HepG2 (cell line): ENCODE results near the gene ANKRD11. TPM values are rescaled to one million over a fixed set of nuclear protein-coding genes. Genes with fewer than 3 reads are reported as not detected.
A peak's percentile ranks its signal among the peaks of the same experiment; 100 is the strongest.

Experiments
- EZH2 ChIP-seq: conservative IDR thresholded peaks from 2 replicates; pipeline ENCODE4 v1.6.1; 2012; ENCODE audit warnings: mild to moderate bottlenecking, low read depth, low read length, moderate library complexity
- FLYWCH1 ChIP-seq: sonication (generic); formaldehyde crosslinking; IDR thresholded peaks from 2 replicates; pipeline ENCODE4 v1.8.1; 2023; ENCODE audit warnings: mild to moderate bottlenecking, missing genetic modification reagents
- KLF16 ChIP-seq, 2 experiments: sonication (generic) in 1 of 2; formaldehyde crosslinking in 1 of 2; IDR thresholded peaks; 2 replicates each; pipeline versions ENCODE4 v1.6.1 to v1.8.0; 2016 to 2023; ENCODE audit warnings: missing genetic modification reagents in 2 of 2, missing compliant biosample characterization in 1 of 2
- MTA3 ChIP-seq: sonication (generic); formaldehyde crosslinking; IDR thresholded peaks from 2 replicates; pipeline ENCODE4 v1.4.0; 2020; ENCODE audit warnings: missing genetic modification reagents
- MZF1 ChIP-seq: sonication (generic); formaldehyde crosslinking; IDR thresholded peaks from 2 replicates; pipeline ENCODE4 v1.8.1; 2023; ENCODE audit warnings: mild to moderate bottlenecking, missing genetic modification reagents, borderline replicate concordance
- RELA ChIP-seq: sonication (generic); formaldehyde crosslinking; IDR thresholded peaks from 2 replicates; pipeline ENCODE4 v1.4.0; 2020; ENCODE audit warnings: missing genetic modification reagents
- RORA ChIP-seq: sonication (generic); formaldehyde crosslinking; IDR thresholded peaks from 2 replicates; pipeline ENCODE4 v1.5.0; 2020; ENCODE audit warnings: mild to moderate bottlenecking, missing genetic modification reagents, moderate library complexity
- TBX3 ChIP-seq: fragments of 450-650 bp; IDR thresholded peaks from 2 replicates; pipeline ENCODE4 v1.6.1; 2017; ENCODE audit warnings: antibody characterized with exemption, mild to moderate bottlenecking, inconsistent platforms, borderline replicate concordance
- U2AF1 ChIP-seq: fragments of 200-400 bp; formaldehyde crosslinking; optimal IDR thresholded peaks from 2 replicates; pipeline ENCODE3; 2017; ENCODE audit warnings: mild to moderate bottlenecking, low read depth, low read length
- ZFP1 ChIP-seq: IDR thresholded peaks from 2 replicates; pipeline ENCODE4 v1.6.1; 2016
- ZFY ChIP-seq: sonication (generic); formaldehyde crosslinking; IDR thresholded peaks from 2 replicates; pipeline ENCODE4 v1.4.0; 2020; ENCODE audit warnings: missing genetic modification reagents
- ZMYM3 ChIP-seq: sonication (generic); formaldehyde crosslinking; IDR thresholded peaks from 2 replicates; pipeline ENCODE4 v1.5.1; 2020; ENCODE audit warnings: mild to moderate bottlenecking, missing genetic modification reagents
- ZNF30 ChIP-seq: sonication (generic); formaldehyde crosslinking; IDR thresholded peaks from 2 replicates; pipeline ENCODE4 v1.5.0; 2020; ENCODE audit warnings: mild to moderate bottlenecking, missing genetic modification reagents
- ZNF33B ChIP-seq: sonication (generic); formaldehyde crosslinking; IDR thresholded peaks from 2 replicates; pipeline ENCODE4 v1.5.1; 2020; ENCODE audit warnings: mild to moderate bottlenecking, missing genetic modification reagents
- ZNF34 ChIP-seq: sonication (generic); formaldehyde crosslinking; IDR thresholded peaks from 2 replicates; pipeline ENCODE4 v1.4.0; 2020; ENCODE audit warnings: mild to moderate bottlenecking, missing genetic modification reagents, borderline replicate concordance
- ZNF546 ChIP-seq: sonication (generic); formaldehyde crosslinking; conservative IDR thresholded peaks from 2 replicates; pipeline ENCODE4 v1.8.1; 2023; ENCODE audit warnings: mild to moderate bottlenecking, missing genetic modification reagents
- ZNF775 ChIP-seq: sonication (generic); formaldehyde crosslinking; IDR thresholded peaks from 2 replicates; pipeline ENCODE4 v1.4.0; 2020; ENCODE audit warnings: missing genetic modification reagents, mild to moderate bottlenecking, moderate library complexity, borderline replicate concordance
- ZSCAN20 ChIP-seq: sonication (generic); formaldehyde crosslinking; IDR thresholded peaks from 2 replicates; pipeline ENCODE4 v1.4.0; 2020; ENCODE audit warnings: missing genetic modification reagents, mild to moderate bottlenecking, borderline replicate concordance
- polyA plus RNA-seq, 8 experiments: library from polyadenylated mRNA; depleted of rRNA in 3 of 8; stranded (reverse) in 7 of 8; unstranded in 1 of 8; fragments of >200 nt; fragmentation: Illumina TruSeq in 4 of 8; extraction: Trizol in 4 of 8; gene quantifications; 2 replicates each; pipeline versions ENCODE4 v1.2.1 to v1.2.3, GENCODE V29; 2011 to 2016; ENCODE audit warnings: low read depth in 4 of 8, missing spikeins in 1 of 8, mixed read lengths in 1 of 8; ENCODE audit not compliant: insufficient read depth in 1 of 8
- total RNA-seq, 5 experiments: library from RNA; depleted of rRNA; stranded (reverse); fragments of >200 nt; fragmentation: Illumina TruSeq; extraction: Trizol; gene quantifications; 2 replicates each; pipeline ENCODE4 v1.2.3, GENCODE V29; 2016; ENCODE audit warnings: low read depth in 1 of 5
- TF ChIP-seq, protein P1 (sequence below): IDR thresholded peaks from 2 replicates; pipeline ENCODE4 v1.6.1; 2016
- TF ChIP-seq, protein P2 (sequence below): sonication (generic); formaldehyde crosslinking; conservative IDR thresholded peaks from 2 replicates; pipeline ENCODE4 v1.8.0; 2022; ENCODE audit warnings: mild to moderate bottlenecking, moderate library complexity, missing genetic modification reagents
- TF ChIP-seq, protein P3 (sequence below): sonication (generic); formaldehyde crosslinking; IDR thresholded peaks from 2 replicates; pipeline ENCODE4 v1.4.0; 2020; ENCODE audit warnings: missing genetic modification reagents, borderline replicate concordance

The ANKRD11 gene
- total and polyA plus RNA-seq, 2 of the 13 experiments (the other 11 are each of a cell fraction or from before 2014, with no cell fraction given) = 21.4 to 38.4 TPM

DNA sequence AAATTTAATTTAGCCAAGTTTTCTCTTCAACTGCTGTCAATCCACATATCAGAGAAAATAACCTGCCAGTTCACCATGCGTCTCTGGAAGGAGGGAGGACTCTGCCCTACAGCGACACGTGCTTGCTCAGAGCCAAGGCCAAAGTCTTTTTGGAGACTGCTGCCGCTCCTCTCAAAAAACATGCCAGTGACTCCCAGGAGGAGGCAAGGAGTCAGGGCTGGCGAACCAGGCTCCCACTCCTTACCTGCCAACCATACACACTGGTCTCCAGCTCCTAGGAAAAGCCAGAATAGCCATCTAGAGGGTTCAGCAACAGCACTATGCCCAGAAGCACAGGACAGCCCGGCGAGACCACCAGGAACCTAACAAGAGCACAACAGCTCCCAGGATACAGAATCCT is 73.0 kb downstream of the ANKRD11 start (continued):
- TF ChIP-seq ZNF546 (CRISPR knock-in tag) = no peak
- no peak for TF ChIP-seq MTA3 (CRISPR knock-in tag)
- TF ChIP-seq EZH2 = no peak
- no peak for TF ChIP-seq ZSCAN20
- no peak for TF ChIP-seq RELA (CRISPR knock-in tag)
- no peak for TF ChIP-seq FLYWCH1 (CRISPR knock-in tag)
- TF ChIP-seq ZNF775 (CRISPR knock-in tag) = no peak
- no peak for TF ChIP-seq ZFY (CRISPR knock-in tag)
- TF ChIP-seq ZMYM3 = no peak
- no peak for TF ChIP-seq RORA
- TF ChIP-seq MZF1 (CRISPR knock-in tag) = no peak
- TF ChIP-seq, protein P1, sequence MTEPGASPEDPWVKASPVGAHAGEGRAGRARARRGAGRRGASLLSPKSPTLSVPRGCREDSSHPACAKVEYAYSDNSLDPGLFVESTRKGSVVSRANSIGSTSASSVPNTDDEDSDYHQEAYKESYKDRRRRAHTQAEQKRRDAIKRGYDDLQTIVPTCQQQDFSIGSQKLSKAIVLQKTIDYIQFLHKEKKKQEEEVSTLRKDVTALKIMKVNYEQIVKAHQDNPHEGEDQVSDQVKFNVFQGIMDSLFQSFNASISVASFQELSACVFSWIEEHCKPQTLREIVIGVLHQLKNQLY (CRISPR knock-in tag) = peak; percentile 67; the same call in 1 of the 2 replicates
- TF ChIP-seq TBX3 = no peak
- TF ChIP-seq U2AF1 = no peak
- 0 out of 4 replicates have a peak, but pooled peaks of 1 of the 2 experiments have one; percentile 32 for TF ChIP-seq KLF16 (CRISPR knock-in tag; IDR thresholded peaks at IDR 0.05)
- TF ChIP-seq, protein P2, sequence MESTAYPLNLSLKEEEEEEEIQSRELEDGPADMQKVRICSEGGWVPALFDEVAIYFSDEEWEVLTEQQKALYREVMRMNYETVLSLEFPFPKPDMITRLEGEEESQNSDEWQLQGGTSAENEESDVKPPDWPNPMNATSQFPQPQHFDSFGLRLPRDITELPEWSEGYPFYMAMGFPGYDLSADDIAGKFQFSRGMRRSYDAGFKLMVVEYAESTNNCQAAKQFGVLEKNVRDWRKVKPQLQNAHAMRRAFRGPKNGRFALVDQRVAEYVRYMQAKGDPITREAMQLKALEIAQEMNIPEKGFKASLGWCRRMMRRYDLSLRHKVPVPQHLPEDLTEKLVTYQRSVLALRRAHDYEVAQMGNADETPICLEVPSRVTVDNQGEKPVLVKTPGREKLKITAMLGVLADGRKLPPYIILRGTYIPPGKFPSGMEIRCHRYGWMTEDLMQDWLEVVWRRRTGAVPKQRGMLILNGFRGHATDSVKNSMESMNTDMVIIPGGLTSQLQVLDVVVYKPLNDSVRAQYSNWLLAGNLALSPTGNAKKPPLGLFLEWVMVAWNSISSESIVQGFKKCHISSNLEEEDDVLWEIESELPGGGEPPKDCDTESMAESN (CRISPR knock-in tag) = no peak
- no peak for TF ChIP-seq ZNF34 (CRISPR knock-in tag)
- TF ChIP-seq ZNF30 (CRISPR knock-in tag) = no peak
- no peak for TF ChIP-seq ZFP1 (CRISPR knock-in tag)
- TF ChIP-seq, protein P3, sequence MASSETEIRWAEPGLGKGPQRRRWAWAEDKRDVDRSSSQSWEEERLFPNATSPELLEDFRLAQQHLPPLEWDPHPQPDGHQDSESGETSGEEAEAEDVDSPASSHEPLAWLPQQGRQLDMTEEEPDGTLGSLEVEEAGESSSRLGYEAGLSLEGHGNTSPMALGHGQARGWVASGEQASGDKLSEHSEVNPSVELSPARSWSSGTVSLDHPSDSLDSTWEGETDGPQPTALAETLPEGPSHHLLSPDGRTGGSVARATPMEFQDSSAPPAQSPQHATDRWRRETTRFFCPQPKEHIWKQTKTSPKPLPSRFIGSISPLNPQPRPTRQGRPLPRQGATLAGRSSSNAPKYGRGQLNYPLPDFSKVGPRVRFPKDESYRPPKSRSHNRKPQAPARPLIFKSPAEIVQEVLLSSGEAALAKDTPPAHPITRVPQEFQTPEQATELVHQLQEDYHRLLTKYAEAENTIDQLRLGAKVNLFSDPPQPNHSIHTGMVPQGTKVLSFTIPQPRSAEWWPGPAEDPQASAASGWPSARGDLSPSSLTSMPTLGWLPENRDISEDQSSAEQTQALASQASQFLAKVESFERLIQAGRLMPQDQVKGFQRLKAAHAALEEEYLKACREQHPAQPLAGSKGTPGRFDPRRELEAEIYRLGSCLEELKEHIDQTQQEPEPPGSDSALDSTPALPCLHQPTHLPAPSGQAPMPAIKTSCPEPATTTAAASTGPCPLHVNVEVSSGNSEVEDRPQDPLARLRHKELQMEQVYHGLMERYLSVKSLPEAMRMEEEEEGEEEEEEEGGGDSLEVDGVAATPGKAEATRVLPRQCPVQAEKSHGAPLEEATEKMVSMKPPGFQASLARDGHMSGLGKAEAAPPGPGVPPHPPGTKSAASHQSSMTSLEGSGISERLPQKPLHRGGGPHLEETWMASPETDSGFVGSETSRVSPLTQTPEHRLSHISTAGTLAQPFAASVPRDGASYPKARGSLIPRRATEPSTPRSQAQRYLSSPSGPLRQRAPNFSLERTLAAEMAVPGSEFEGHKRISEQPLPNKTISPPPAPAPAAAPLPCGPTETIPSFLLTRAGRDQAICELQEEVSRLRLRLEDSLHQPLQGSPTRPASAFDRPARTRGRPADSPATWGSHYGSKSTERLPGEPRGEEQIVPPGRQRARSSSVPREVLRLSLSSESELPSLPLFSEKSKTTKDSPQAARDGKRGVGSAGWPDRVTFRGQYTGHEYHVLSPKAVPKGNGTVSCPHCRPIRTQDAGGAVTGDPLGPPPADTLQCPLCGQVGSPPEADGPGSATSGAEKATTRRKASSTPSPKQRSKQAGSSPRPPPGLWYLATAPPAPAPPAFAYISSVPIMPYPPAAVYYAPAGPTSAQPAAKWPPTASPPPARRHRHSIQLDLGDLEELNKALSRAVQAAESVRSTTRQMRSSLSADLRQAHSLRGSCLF = no peak
- no peak for TF ChIP-seq ZNF33B
